ENCODE measurements around the gene PC.

The PC gene

GRCh38 chr11:66866511-66866986 is 91.6 kb downstream of the PC start:
- no peak for DNase-seq

GRCh38 chr11:66866007-66866406 is 92.2 kb downstream of the PC start:
- no peak for DNase-seq

GRCh38 chr11:66864924-66865697 is 93.1 kb downstream of the PC start:
- no peak for DNase-seq

- no peak for DNase-seq
Measured at GRCh38 chr11:66864172-66864901, 93.8 kb downstream of the PC start.

- no peak for DNase-seq
Measured at GRCh38 chr11:66863428-66864125, 94.6 kb downstream of the PC start.

GRCh38 chr11:66862559-66863037 is 95.6 kb downstream of the PC start:
- no peak for DNase-seq

- DNase-seq = no peak
Measured at GRCh38 chr11:66861774-66862558, 96.2 kb downstream of the PC start.

- no peak for DNase-seq
Measured at GRCh38 chr11:66861038-66861773, 97.0 kb downstream of the PC start.

GRCh38 chr11:66860449-66860831 is 97.7 kb downstream of the PC start:
- DNase-seq = no peak

- DNase-seq = no peak
Measured at GRCh38 chr11:66859686-66860448, 98.3 kb downstream of the PC start.

- no peak for DNase-seq
Measured at GRCh38 chr11:66858939-66859685, 99.1 kb downstream of the PC start.

- DNase-seq = no peak
Measured at GRCh38 chr11:66858186-66858938, 99.8 kb downstream of the PC start.

GRCh38 chr11:66857927-66858185 is 100.3 kb downstream of the PC start:
- DNase-seq = no peak

GRCh38 chr11:66857234-66857926 is 100.8 kb downstream of the PC start:
- no peak for DNase-seq

- peak; percentile 60 to 84 for DNase-seq
Measured at GRCh38 chr11:66856496-66857233, 101.5 kb downstream of the PC start, which contains the start of gene LRFN4. LRFN4 (plus strand) TSS chr11:66857064; CDS start chr11:66857745, 681 bp downstream.

GRCh38 chr11:66855574-66856495 is 102.3 kb downstream of the PC start:
- peak; percentile 95 for DNase-seq

DNA sequence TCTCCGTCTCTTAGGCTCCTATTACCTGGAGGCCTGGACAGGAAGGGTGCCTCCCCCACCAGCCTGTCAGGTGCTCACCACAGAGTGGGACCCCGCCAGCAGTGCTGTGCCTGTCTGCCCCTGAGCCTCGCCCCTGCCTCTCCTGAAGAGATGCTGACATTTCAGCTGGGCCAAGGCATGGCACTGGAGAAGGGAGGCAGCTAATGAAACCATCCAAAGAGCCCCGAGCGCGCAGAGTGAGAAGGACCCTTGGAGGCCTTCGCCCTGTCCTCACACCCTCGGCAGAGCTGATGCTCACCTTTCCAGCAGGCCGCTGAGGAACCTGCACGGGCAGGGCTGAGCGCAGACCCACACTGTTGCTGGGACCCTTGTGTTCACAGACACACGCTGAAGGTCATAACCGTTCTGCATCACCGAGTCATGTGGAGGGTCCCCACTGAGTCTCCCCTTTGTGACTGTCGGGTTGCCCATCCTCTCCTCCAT is 103.4 kb downstream of the PC start:
- no peak for DNase-seq

All from inflammatory macrophage (primary cell).